ENCODE results near the gene GAR1.

GRCh38 chr4:109801099-109801789 is 14.3 kb upstream of the GAR1 start:
- no peak for TF ChIP-seq EZH2phosphoT487 (IDR thresholded peaks at IDR 0.05; ENCODE audit: insufficient read depth, low read depth)
- no peak for TF ChIP-seq EZH2 (IDR thresholded peaks at IDR 0.05; ENCODE audit: insufficient read depth, poor library complexity, severe bottlenecking)

All from GM23248 (cell line).